Activated gamma-delta T cell (primary cell): Measurements from ENCODE around the gene GSKIP.
"Not testable (repeated sequence)": the region's sequence is repeated elsewhere in the genome, so short reads cannot be mapped to it uniquely, and the experiment has no call there.

ENCODE experiments used
- DNase-seq: peaks from one replicate; lab custom pipeline; 2025; lab: John Stamatoyannopoulos, UW
- total RNA-seq, 2 donors: gene quantifications; one replicate each; lab custom pipeline; 2026; lab: John Stamatoyannopoulos, UW

The GSKIP gene
- total RNA-seq = 28.8 reads per million in 2 donors

GRCh38 chr14:96362965-96363750 is at the start of gene GSKIP, which contains the start of gene ATG2B:
Gene GSKIP, plus strand, starts transcription at chr14:96363526. Its CDS starts 18,722 bp downstream, at chr14:96382248.
Gene ATG2B, minus strand, starts transcription at chr14:96363341. Its CDS starts 365 bp downstream, at chr14:96362976.
- DNase-seq = peak; percentile 97

- no peak for DNase-seq
Measured at GRCh38 chr14:96316087-96316486, 47.2 kb upstream of the GSKIP start.

GRCh38 chr14:96318836-96319235 is 44.5 kb upstream of the GSKIP start:
- no peak for DNase-seq

GRCh38 chr14:96320605-96321004 is 42.7 kb upstream of the GSKIP start:
- DNase-seq = no peak

GRCh38 chr14:96324219-96324618 is 39.1 kb upstream of the GSKIP start:
- no peak for DNase-seq

- DNase-seq = no peak
Measured at GRCh38 chr14:96338551-96338950, 24.8 kb upstream of the GSKIP start.

- DNase-seq = no peak
Measured at GRCh38 chr14:96341323-96341722, 22.0 kb upstream of the GSKIP start.

GRCh38 chr14:96345669-96346068 is 17.7 kb upstream of the GSKIP start:
- no peak for DNase-seq

- not testable (repeated sequence) for DNase-seq
Measured at GRCh38 chr14:96347957-96348356, 15.4 kb upstream of the GSKIP start.

- DNase-seq = no peak
Measured at GRCh38 chr14:96349286-96350075, 13.8 kb upstream of the GSKIP start.

GRCh38 chr14:96351986-96352385 is 11.3 kb upstream of the GSKIP start:
- DNase-seq = no peak

- DNase-seq = no peak
Measured at GRCh38 chr14:96352708-96353107, 10.6 kb upstream of the GSKIP start.

GRCh38 chr14:96354246-96354645 is 9.1 kb upstream of the GSKIP start:
- DNase-seq = no peak

- no peak for DNase-seq
Measured at GRCh38 chr14:96357216-96357615, 6.1 kb upstream of the GSKIP start.

- DNase-seq = no peak
Measured at GRCh38 chr14:96359959-96360358, 3.4 kb upstream of the GSKIP start.

GRCh38 chr14:96362071-96362964 is 1.0 kb upstream of the GSKIP start:
- DNase-seq = peak; percentile 35

GRCh38 chr14:96363751-96364336 is 518 bp downstream of the GSKIP start:
- DNase-seq = no peak

GRCh38 chr14:96364962-96365361 is 1.6 kb downstream of the GSKIP start:
- no peak for DNase-seq

- DNase-seq = no peak
Measured at GRCh38 chr14:96368534-96368933, 5.2 kb downstream of the GSKIP start.

GRCh38 chr14:96370528-96370927 is 7.2 kb downstream of the GSKIP start:
- no peak for DNase-seq

- DNase-seq = no peak
Measured at GRCh38 chr14:96373538-96373937, 10.2 kb downstream of the GSKIP start.

- no peak for DNase-seq
Measured at GRCh38 chr14:96376093-96376492, 12.8 kb downstream of the GSKIP start.
